ENCODE data around the gene SYT5. TPM values are rescaled to one million over a fixed set of nuclear protein-coding genes. Genes with fewer than 3 reads are reported as not detected.

Gene SYT5
- total and polyA plus RNA-seq, 2 of the 8 experiments (the other 6 are each of a cell fraction or from before 2014, with no cell fraction given): 0.35 to 0.67 TPM

- no peak overlapping the region for H2BK120ac ChIP-seq (replicated peaks; ENCODE audit: low read depth, low read length)
- H3K4me3 ChIP-seq (ENCODE audit: extremely low read depth in 1 of 4, insufficient read depth in 2 of 4, low read depth in 3 of 4, low read length in 4 of 4): no peak overlapping the region
- H2BK12ac ChIP-seq (ENCODE audit: low read depth, low read length): no peak overlapping the region
- no peak overlapping the region for H3K9ac ChIP-seq (replicated peaks in 1 of 4; ENCODE audit: extremely low read depth in 1 of 4, low read depth in 3 of 4, low read length in 3 of 4)
- H2AFZ ChIP-seq (ENCODE audit: low read length): no peak overlapping the region
- no peak overlapping the region for H3K56ac ChIP-seq (replicated peaks; ENCODE audit: insufficient read length, low read depth, low read length)
- no peaks in the 10 kb centered on the region for H3K79me2 ChIP-seq (ENCODE audit: control insufficient read depth in 1 of 2, insufficient read depth in 2 of 2, low read length in 2 of 2)
- POLR2A ChIA-PET (ENCODE audit: partially characterized antibody): interaction anchor here (0.6 kb wide), 1 partner anchor 247 kb away, joined by 3 read pairs; no protein-coding TSS in a partner anchor
- H4K91ac ChIP-seq (replicated peaks; ENCODE audit: insufficient read length, low read length): no peak overlapping the region
- no peak overlapping the region for H3K23ac ChIP-seq (ENCODE audit: insufficient read length)
- H3K4ac ChIP-seq (replicated peaks; ENCODE audit: insufficient read length, low read depth, low read length): no peak overlapping the region
- TF ChIP-seq ASH2L (IDR thresholded peaks at IDR 0.05; ENCODE audit: low read length) (no peak), CTCF (IDR thresholded peaks at IDR 0.05; ENCODE audit: control extremely low read depth in 1 of 3, insufficient read depth in 1 of 3, low read depth in 1 of 3, low read length in 3 of 3) (no peak; a peak in 1 of 4 replicates)
- H4K8ac ChIP-seq (ENCODE audit: extremely low read depth, insufficient read depth, low read length): no peak overlapping the region; the same call in 1 of the 2 replicates
- 94% methylated on average over 17 of the region's 17 CpGs; no CpG with 5 or more reads in 1 of the 2 experiments for WGBS, 2 experiments (ENCODE audit: extremely low coverage in 1 of 2, insufficient coverage in 1 of 2, insufficient read length in 1 of 2, insufficient replicate concordance in 2 of 2, low coverage in 1 of 2, low lambda C conversion rate in 2 of 2, missing lambda C conversion rate in 1 of 2)
- no peak overlapping the region for H4K5ac ChIP-seq (ENCODE audit: insufficient read length, low read depth, low read length)
- H3K18ac ChIP-seq (ENCODE audit: extremely low read depth, low read length): no peak overlapping the region
- CTCF ChIA-PET (ENCODE audit: partially characterized antibody): no interaction called here
- no peaks in the 10 kb centered on the region for H3K4me1 ChIP-seq (replicated peaks in 1 of 4; ENCODE audit: control insufficient read depth in 3 of 4, insufficient read depth in 4 of 4, low read length in 3 of 4)
- FAIRE-seq: no peak
- H3K14ac ChIP-seq (ENCODE audit: insufficient read length): no peak overlapping the region
- H3K27ac ChIP-seq (ENCODE audit: low read depth, low read length): no peak overlapping the region
- no peak overlapping the region for H2BK20ac ChIP-seq (ENCODE audit: low read length)
- H2BK5ac ChIP-seq (ENCODE audit: low read depth, low read length): peak overlapping the region; percentile 83
- H3K23me2 ChIP-seq (ENCODE audit: low read depth, low read length): no peaks in the 10 kb centered on the region
- H4K20me1 ChIP-seq (replicated peaks in 1 of 2; ENCODE audit: control insufficient read depth in 1 of 2, insufficient read depth in 2 of 2, low read length in 2 of 2): peaks cover 3 to 9% of the 10 kb centered on the region in 2 experiments
- no peak overlapping the region for H2AK5ac ChIP-seq (ENCODE audit: low read depth, low read length)
- H3K79me1 ChIP-seq (ENCODE audit: low read depth, low read length): no peaks in the 10 kb centered on the region
- H2BK15ac ChIP-seq (ENCODE audit: low read length): no peak overlapping the region
- no peaks in the 10 kb centered on the region for H3K36me3 ChIP-seq (ENCODE audit: control insufficient read depth in 2 of 4, insufficient read depth in 4 of 4, low read length in 3 of 4)
- H3K27me3 ChIP-seq (replicated peaks in 1 of 4; ENCODE audit: control insufficient read depth in 3 of 4, extremely low read depth in 1 of 4, insufficient read depth in 3 of 4, low read length in 3 of 4): no peaks in the 10 kb centered on the region
- no peak overlapping the region for H3K4me2 ChIP-seq (ENCODE audit: insufficient read depth in 1 of 2, low read depth in 2 of 2, low read length in 2 of 2)
- no peak for DNase-seq (ENCODE audit: low read depth in 1 of 2, low spot score in 2 of 2)
- peaks cover 4 to 6% of the 10 kb centered on the region in 2 experiments; a peak in 3 of 4 replicates for H3K9me3 ChIP-seq (ENCODE audit: insufficient read depth in 2 of 2, low read depth in 1 of 2, low read length in 1 of 2)
These were observed 43.4 kb upstream of the SYT5 start for GRCh38 chr19:55223291-55224037.

All from H1 (cell line).